ENCODE measurements around the gene CCNL2. TPM values are rescaled to one million over a fixed set of nuclear protein-coding genes. Genes with fewer than 3 reads are reported as not detected.

Gene CCNL2
- total RNA-seq, 4 donors from 2014 or later = 35.0 to 91.1 (median 43.7) TPM

DNA sequence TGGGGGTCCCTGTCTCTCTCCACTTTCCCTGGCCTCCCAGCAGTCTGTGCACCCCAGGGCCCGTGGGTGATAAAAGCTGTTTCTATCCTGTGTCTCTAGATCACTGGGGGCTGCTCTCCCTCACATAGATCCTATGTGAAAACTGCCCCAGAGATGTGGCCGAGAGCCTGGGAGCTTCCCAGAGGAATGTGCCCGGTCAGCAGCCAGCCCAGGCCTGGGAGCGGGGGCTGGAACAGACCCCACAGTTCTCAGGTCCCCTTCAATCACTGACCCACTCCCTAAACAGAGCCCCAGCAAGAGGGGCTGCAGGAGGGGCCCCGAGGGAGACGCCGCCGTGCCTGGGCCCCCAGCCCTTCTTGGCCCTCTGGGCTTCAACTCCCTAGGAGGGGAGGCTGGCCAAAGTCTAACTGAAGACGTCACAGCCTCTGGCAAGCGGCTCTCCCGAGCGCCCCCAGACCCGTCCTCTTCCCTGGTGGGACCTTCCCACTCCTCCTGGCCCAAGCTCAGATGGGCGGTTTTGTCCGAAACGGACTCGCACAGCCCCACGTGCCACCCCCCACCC lies 41.2 kb downstream of the CCNL2 start:
- no peaks in the 10 kb centered on the region for H3K9me3 ChIP-seq
- H3K4me1 ChIP-seq = peaks cover 16 to 46% of the 10 kb centered on the region in 2 donors
- no peaks in the 10 kb centered on the region for H3K36me3 ChIP-seq
- in situ Hi-C loops (cut with MboI; ENCODE audit: low sequenced_read_pairs in 4 of 4) (no loop called here), intact Hi-C loops (cut with DNase I; ENCODE audit: low total_unique reads) (no loop called here)
- H3K27me3 ChIP-seq = peaks cover 29 to 46% (median 44%) of the 10 kb centered on the region in 3 donors
- ATAC-seq (no peak), DNase-seq (no peak)
- no peak for TF ChIP-seq CTCF (IDR thresholded peaks at IDR 0.05 in 4 of 5, conservative IDR thresholded peaks at IDR 0.05 in 1 of 5)
- TF ChIP-seq POLR2A (IDR thresholded peaks at IDR 0.05) = no peak
- peak overlapping the region; percentile 65 to 80 (median 72) for H3K27ac ChIP-seq
- peak overlapping the region; percentile 32 to 54 (median 50) for H3K4me3 ChIP-seq

GRCh38 chr1:1356796-1357401 lies 42.2 kb downstream of the CCNL2 start:
- peak overlapping the region; percentile 32 to 54 (median 50) for H3K4me3 ChIP-seq
- ATAC-seq = no peak
- in situ Hi-C loops (cut with MboI; ENCODE audit: low sequenced_read_pairs in 4 of 4) (no loop called here), intact Hi-C loops (cut with DNase I; ENCODE audit: low total_unique reads) (no loop called here)
- no peaks in the 10 kb centered on the region for H3K9me3 ChIP-seq
- no peaks in the 10 kb centered on the region for H3K36me3 ChIP-seq
- peaks cover 25 to 44% (median 43%) of the 10 kb centered on the region in 3 donors for H3K27me3 ChIP-seq
- peaks cover 21 to 50% of the 10 kb centered on the region in 2 donors for H3K4me1 ChIP-seq
- peak in 1 of 2 donors; percentile 16 for DNase-seq
- peak overlapping the region; percentile 65 to 80 (median 72) for H3K27ac ChIP-seq
- TF ChIP-seq CTCF (IDR thresholded peaks at IDR 0.05 in 4 of 5, conservative IDR thresholded peaks at IDR 0.05 in 1 of 5) = no peak
- no peak for TF ChIP-seq POLR2A (IDR thresholded peaks at IDR 0.05)

DNA sequence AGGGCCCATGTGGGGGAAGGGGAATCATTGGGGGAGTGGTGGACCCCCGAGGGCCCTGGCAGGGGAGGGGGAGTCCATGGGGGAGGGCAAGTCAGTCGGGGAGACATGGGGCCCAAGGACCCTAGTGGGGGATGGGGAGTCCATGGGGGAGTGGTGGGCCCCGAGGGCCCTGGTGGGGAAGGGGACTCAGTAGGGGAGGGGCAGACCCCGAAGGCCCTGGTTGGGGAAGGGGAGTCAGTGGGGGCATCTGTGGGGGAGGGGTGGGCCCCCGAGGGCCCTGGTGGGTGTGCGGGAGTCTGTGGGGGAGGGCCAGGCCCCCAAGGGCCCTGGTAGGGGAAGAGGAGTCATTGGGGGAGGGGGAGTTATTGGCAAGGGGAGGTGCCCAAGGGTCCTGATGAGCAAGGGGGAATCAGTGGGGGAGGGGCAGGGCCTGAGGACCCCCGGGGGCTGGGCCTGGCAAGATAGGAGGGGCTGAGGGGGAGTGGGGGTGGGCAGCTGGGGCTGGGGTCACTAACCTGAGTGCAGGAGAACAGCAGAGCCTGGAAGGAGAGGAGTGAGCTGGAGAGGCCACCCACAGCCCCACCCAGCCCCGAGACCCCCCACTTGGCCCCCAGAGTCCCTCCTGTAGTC lies 42.9 kb downstream of the CCNL2 start:
- in situ Hi-C loops (cut with MboI; ENCODE audit: low sequenced_read_pairs in 4 of 4) = no loop called here
- Histone ChIP-seq H3K36me3 (no peaks in the 10 kb centered on the region), H3K4me1 (peaks cover 21 to 48% of the 10 kb centered on the region in 2 donors), H3K9me3 (no peaks in the 10 kb centered on the region), H3K27ac (peak overlapping the region; percentile 65 to 80 (median 72)), H3K4me3 (peak overlapping the region in 2 of 4 donors; percentile 47 to 54), H3K27me3 (peaks cover 21 to 44% (median 37%) of the 10 kb centered on the region in 3 donors)
- DNase-seq = peak in 1 of 2 donors; percentile 19
- TF ChIP-seq CTCF (IDR thresholded peaks at IDR 0.05 in 4 of 5, conservative IDR thresholded peaks at IDR 0.05 in 1 of 5) = no peak
- no peak for TF ChIP-seq POLR2A (IDR thresholded peaks at IDR 0.05)
- no peak for ATAC-seq
- intact Hi-C loops (cut with DNase I; ENCODE audit: low total_unique reads) = no loop called here

DNA sequence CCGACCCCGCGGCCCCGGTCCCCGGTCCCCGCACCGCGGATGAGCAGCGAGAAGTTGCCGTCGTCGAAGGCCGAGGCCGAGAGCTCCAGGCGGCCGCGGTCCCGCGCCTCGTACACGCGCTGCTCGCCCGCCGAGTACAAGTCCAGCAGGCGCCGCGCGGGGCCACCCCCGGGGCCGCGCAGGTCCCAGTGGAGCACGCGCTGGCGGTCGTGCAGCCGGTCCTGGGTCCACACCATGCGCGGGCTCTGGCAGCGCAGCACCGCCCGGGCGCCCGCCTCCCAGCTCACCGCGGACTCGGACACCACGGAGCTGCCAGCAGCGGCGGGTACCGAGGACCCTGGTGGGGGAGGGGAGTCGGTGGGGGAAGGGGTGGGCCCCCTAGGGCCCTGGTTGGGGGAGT lies 43.7 kb downstream of the CCNL2 start:
- Histone ChIP-seq H3K27me3 (peaks cover 13 to 37% (median 28%) of the 10 kb centered on the region in 3 donors), H3K4me1 (peaks cover 13 to 43% of the 10 kb centered on the region in 2 donors), H3K36me3 (no peaks in the 10 kb centered on the region), H3K27ac (peak overlapping the region; percentile 2 to 80 (median 48)), H3K9me3 (no peaks in the 10 kb centered on the region), H3K4me3 (peak overlapping the region in 1 of 4 donors; percentile 20)
- no peak for ATAC-seq
- in situ Hi-C loops (cut with MboI; ENCODE audit: low sequenced_read_pairs in 4 of 4) (no loop called here), intact Hi-C loops (cut with DNase I; ENCODE audit: low total_unique reads) (no loop called here)
- DNase-seq = no peak
- TF ChIP-seq POLR2A (IDR thresholded peaks at IDR 0.05) (no peak), CTCF (IDR thresholded peaks at IDR 0.05 in 4 of 5, conservative IDR thresholded peaks at IDR 0.05 in 1 of 5) (no peak)
